ENCODE data around the gene TMEM161B.
"Not testable (repeated sequence)": the region's sequence is repeated elsewhere in the genome, so short reads cannot be mapped to it uniquely, and the experiment has no call there.

Gene TMEM161B

DNA sequence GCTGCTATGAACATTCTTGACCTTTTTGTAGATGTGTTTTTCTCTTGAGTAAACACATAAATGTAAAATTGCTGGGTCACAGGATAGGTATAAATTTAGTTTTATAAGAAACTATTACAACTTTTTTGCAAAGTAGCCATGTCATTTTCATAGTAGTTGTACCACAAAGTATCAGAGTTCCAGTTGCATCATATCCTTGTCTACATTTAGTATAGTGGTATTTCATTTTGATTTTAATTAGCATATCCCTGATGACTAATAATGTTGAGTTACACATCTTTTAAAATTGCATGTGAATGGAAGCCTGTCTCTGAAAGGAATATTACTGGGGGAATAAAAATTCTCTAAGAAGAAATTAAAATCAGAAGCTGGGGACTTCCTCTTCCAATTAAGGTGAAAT is 85.4 kb downstream of the TMEM161B start:
- no peak for DNase-seq (ENCODE audit: low spot score)

- DNase-seq (ENCODE audit: low spot score), result not testable (repeated sequence)
Measured at GRCh38 chr5:88177486-88177885, 91.2 kb downstream of the TMEM161B start.

DNA sequence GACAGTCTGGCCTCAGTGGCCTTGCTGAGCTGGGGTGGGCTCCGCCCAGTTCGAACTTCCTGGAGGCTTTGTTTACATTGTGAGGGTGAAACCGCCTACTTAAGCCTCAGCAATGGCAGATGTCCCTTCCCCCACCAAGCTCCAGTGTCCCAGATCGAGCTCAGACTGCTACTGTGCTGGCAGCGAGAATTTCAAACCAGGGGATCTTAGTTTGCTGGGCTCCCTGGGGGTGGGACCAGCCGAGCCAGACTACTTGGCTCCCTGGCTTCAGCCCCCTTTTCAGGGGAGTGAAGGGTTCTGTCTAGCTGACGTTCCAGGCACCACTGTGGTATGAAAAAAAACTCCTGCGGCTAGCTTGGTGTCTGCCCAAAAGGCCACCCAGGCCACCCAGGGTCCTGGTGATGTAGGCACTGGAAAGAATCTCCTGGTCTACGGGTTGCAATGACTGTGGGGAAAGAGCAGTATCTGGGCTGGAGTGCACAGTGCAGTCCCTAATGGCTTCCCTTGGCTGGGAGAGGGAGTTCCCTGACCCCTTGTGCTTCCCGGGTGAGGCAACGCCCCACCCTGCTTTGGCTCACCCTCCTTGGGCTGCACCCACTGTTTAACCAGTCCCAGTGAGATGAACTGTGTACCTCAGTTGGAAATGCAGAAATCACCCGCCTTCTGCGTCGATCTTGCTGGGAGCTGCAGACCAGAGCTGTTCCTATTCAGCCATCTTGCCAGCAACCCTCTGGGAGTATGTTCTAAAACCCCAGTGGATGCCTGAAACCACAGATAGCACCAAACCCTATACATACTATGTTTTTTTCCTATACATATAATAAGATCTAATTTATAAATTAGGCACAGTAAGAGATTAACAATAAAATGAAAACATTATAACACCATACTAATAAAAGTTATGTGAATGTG is 95.5 kb downstream of the TMEM161B start:
- DNase-seq (ENCODE audit: low spot score), result no peak

DNA sequence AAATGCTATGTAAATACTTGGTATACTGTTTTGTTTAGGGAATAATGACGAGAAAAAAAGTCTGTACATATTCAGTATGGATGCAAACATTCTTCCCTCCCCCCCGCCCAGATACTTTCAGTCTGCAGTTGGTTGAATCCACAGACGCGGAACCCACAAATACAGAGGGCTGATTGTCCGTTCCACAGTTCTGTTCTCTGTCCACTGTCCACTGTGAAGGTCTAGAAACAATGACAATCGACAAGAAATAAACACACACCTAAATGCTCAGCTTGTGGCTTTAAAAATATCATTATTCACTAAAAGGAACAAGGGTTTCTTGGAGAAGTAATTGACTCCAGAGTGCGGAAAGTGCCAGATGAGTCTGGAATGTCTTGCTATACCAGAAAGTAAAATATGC is 109.1 kb downstream of the TMEM161B start:
- DNase-seq (ENCODE audit: low spot score), result no peak

DNA sequence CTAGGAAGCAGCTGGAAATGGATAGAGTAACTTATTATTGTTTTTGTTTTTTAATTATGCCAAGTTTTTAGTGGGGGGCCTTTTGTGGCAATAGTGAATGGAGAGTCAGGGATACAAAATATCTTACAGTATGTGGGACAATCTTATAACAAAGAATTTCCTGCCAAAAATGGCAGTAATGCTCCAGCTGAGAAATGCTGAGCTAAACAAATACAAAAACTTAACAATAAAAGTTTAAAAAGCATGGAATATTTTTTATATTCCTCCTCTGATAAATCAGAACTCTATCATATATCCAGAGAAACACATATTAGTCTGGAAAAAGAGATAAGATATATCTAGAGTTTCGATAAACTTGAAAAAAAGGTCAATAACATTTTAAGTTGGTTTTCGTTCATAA is 110.6 kb downstream of the TMEM161B start:
- DNase-seq (ENCODE audit: low spot score), result no peak

DNA sequence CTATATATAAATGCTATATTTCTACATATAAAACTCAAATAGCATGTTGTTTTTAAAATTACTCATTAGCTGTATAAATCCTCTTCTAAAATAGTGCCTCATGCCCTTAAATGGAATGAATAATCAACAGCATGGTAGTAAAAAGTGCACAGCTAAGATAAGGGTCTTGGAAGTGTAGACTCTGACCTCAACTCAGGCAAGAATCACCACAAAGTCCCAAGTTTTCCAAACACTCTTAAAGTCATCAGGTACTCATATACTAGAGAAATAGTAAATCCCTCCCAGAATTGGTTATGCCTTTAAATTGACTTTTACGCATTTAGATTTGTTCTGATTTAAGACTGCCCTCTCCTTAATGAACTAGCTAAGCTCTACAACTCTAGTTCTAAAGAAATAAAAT is 113.8 kb downstream of the TMEM161B start:
- no peak for DNase-seq (ENCODE audit: low spot score)

GRCh38 chr5:88150747-88151146 is 117.9 kb downstream of the TMEM161B start:
- no peak for DNase-seq (ENCODE audit: low spot score)

DNA sequence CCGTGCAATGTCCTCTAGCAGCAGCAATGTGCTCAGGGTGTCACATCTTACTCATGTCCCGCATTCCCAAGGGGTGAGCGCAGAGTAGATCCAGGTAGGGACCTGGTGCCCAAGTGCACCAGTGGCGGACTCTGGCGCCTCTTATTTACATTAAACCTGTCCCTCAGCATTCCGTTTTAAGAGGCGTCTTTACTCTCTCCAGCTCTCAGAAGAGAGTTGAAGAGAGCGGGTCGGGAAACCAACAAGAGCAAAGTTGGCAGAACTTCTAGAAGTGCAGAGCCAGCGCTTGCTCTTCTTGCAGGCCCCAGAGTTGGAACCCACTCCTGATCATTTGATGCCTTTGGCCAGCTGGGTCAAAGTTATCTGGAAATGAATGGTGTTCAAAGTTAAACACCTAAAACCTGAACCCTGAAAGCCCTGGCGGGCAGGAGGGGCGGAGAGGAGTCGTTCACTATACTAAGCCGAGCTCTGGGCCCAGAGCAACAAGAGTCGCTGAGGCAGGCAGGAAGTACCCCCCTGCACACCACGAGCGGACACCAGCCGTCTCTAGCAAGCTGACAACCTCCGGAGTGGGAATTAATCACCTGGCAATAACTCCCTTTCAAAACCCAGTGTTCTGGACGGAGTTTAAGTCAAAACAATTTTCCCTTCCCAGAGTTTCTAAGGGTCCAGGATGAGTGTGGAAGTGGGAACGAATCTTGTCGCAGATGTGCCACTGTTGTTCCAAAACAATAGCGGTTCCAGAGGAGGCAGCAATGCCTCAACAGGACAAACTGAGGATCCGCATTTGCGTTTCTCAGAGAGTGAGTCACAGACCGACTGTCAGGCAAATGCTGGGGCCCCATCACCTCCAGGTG is 122.8 kb downstream of the TMEM161B start:
- DNase-seq (ENCODE audit: low spot score), result no peak

DNA sequence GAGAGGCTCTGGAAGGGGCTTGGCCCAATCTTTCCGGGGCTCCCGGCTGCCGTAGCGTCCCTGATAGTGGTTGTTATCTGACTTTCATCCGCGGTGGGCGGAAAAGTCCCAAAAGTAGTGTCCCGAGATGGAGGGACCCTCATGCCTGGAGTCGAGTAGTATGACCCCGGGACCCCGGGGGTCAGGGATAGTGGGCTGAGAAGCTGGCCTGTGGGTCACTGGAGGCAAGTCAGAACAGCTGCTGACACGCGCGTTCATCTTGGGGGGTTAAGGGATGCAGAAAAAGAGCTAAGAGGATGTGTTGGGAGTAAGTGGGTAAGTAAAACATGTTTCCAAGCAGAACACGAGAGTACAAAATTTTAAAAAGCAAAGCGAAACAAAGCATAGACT is 123.4 kb downstream of the TMEM161B start:
- no peak for DNase-seq (ENCODE audit: low spot score)

Measured in kidney capillary endothelial cell (primary cell).